HG03521 (cell line): Measurements from ENCODE around the gene TNS1.

ENCODE experiments used
- ATAC-seq: cut with Tn5 transposase; IDR thresholded peaks from one replicate; pipeline ENCODE4 v1.9.1; 2021; ENCODE audit warnings: mild to moderate bottlenecking, moderate library complexity; ENCODE audit not compliant: unreplicated experiment

The TNS1 gene

DNA sequence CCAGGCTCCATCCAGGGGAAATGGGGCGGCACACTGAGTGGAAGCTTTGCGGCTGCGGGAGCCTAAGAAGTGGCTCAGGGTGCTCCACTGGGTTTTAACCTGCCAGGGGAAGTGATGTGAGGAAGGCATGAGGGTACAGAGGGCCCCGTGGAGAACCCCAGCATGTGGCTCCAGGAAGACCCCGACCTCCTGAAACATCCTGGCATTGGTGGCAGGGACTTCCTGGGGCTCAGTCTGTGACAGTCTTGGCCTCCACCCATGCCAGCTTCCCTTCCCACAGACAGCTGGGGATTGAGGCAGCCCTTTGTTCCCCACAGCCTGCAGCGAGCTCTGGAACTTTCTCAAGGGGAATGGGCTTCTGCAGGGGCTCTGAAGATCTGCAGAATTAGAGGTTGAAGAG is 146.6 kb downstream of the TNS1 start:
- ATAC-seq: no peak

GRCh38 chr2:217854684-217855420 is 147.9 kb downstream of the TNS1 start:
- ATAC-seq: no peak

DNA sequence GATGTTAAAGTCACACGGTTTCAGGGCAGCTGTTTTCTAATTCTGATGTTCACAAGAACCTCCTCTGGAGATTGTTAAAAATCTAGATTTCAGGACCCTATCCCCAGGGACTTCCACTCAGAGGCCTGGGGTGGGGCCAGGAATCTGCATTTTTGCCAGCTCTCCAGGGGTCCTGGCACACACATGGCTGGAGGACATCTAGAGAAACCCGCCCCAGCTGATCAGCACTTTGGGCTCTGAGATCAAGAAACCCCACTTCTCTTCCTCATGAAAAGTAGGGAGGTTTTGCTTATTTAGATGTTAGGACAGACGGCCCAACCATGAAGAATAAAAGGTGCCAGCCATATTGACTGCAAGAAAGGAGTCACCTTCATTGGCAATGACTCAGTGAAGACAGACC is 148.8 kb downstream of the TNS1 start:
- no peak for ATAC-seq

GRCh38 chr2:217853301-217853881 is 149.4 kb downstream of the TNS1 start:
- no peak for ATAC-seq

DNA sequence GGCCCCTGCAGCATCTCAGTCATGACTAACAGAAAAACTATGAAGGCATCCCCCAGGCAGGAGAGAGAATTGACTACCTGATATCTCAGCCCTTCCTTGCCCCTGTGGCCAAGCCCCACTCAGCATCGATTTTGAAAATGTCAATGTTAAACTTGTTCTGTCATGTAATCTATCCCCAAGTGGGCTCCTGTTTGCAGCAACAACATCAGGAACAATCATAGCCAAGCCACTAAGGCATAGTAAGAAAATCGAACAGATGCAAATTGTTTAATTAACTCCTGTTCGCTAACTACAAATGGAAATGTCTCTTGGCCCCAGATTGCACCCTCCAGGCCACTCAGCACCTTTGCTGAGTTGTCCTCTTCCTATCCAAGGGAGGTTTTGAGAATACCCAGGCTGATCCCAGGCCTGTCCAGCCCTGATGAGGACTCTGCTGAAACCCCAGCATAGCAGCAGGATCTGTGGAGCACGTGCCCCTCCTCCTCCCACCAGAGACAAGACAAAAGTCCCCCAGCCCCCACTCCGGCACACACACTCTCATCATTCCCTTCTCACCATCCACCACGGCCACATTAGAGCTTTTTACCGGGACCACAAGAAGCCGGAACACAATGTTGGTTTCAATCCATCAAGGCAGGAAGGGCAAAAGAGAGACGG is 150.1 kb downstream of the TNS1 start:
- no peak for ATAC-seq

DNA sequence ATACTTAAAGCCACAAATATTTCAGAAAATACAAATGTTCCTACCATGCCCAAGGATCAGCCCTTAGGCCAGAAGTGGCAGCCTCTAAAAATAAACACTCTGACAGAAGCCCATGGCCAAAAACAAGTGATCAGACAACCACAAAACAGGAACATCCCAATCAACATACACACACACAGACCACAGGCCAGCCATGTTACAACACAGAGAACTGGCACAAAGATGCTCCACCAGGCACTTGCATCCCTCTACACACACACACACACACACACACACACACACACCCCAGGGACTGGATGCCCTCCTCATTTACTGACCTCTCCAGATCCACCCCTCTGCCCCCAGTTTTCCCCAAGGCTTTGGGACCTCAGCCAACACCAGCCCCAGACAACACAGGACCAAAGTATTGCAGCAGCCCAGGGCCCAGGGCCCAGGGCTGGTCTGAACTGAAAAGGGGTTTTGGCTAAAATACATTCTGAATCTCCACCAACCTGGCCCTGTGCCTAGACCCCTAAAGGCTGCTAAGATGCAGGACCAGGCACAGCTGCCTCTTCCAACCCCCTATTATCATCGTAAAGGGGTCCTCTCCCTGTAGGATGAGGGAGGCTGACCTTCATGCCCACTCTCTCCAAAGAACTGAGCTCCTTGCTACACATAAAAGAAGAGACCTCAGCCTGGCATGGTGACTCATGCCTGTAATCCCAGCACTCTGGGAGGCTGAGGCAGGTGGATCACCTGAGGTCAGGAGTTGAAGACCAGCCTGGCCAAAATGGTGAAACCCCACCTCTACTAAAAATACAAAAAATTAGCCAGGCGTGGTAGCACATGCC is 151.4 kb downstream of the TNS1 start:
- ATAC-seq: no peak

GRCh38 chr2:217849154-217849975 is 153.4 kb downstream of the TNS1 start:
- ATAC-seq: no peak

- no peak for ATAC-seq
Observed at GRCh38 chr2:217848351-217848957, 154.3 kb downstream of the TNS1 start.

- no peak for ATAC-seq
Observed at GRCh38 chr2:217847552-217848350, 155.0 kb downstream of the TNS1 start.

GRCh38 chr2:217847115-217847514 is 155.7 kb downstream of the TNS1 start:
- ATAC-seq: no peak

- no peak for ATAC-seq
Observed at GRCh38 chr2:217846321-217846743, 156.5 kb downstream of the TNS1 start.

GRCh38 chr2:217845301-217845700 is 157.5 kb downstream of the TNS1 start:
- ATAC-seq: no peak

DNA sequence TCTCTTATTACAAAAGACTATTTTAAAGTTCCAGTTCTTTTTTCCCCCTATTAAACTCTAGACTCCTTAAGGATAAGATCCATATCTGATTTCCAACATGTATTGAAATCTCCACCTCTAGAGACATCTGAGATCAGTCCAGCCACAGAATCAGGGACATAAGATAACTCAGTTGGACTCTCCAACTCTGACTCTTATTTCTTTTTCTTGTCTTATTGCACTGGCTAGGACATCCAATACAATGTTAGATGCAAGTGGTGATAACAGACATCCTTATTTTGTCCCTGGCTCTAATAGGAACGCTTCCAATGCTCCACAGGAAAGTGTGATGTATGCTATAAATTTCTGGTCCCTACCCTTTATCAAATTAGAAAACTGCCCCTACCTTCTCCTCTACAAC is 158.1 kb downstream of the TNS1 start:
- ATAC-seq: no peak

DNA sequence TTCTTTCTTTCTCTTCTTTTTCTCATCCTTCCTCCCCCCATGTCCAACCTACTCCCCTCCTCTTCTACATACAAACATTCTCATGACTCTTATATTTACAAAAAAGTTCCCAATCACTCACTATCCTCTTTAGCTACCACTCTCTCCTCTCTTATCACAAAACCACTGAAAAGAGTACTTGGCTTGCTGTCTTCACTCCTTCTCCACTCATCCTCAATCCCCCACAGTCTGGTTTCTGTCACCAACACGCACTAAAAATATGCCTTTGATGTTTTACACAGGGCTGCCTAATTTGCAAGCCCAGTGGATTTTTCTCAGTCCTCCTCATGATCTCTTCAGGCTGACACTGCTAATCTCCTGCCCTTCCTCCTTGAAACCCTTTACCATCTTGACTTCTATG is 159.5 kb downstream of the TNS1 start:
- ATAC-seq: no peak

- no peak for ATAC-seq
Observed at GRCh38 chr2:217842017-217842416, 160.8 kb downstream of the TNS1 start.

- ATAC-seq: no peak
Observed at GRCh38 chr2:217840522-217840921, 162.3 kb downstream of the TNS1 start.

- ATAC-seq: no peak
Observed at GRCh38 chr2:217839750-217840107, 163.1 kb downstream of the TNS1 start.

DNA sequence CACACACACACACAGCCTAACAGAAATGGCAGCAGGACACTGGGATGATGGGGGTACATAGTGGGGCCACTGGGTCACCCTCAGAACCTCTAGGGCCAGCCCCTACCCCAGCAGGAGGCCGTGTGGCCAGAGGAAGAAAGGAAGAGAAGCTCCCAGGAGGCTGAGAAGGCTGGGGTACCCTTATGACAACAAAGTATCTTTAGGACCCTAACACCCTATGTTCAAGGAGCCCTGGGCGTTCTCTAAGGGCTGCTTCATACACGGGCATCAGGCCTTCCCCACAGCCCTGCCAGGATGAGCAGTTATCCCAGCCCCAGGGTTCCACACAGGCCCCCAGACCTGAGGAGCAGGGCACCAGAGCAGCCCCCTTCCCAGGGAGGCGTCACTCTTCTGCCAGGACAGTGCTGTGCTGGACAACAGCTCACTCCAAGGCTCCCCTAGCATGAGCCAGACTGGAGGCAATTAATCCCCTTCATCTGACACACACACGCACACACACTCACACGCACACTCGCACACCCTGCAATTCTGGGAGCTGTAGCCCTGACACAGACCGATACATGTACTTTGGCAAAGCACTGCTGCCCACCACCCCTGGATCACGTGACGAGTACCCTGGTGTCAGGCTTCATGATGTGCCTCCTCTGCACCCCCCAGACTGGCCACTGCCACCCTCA is 163.6 kb downstream of the TNS1 start:
- no peak for ATAC-seq

GRCh38 chr2:217838409-217838831 is 164.4 kb downstream of the TNS1 start:
- ATAC-seq: no peak
